Thyroid gland (tissue), 4 donors: ENCODE measurements around the gene SMURF2. TPM values are rescaled to one million over a fixed set of nuclear protein-coding genes. Genes with fewer than 3 reads are reported as not detected.

Source experiments
- DNase-seq, 2 donors: peaks; one replicate each; pipeline ENCODE4 v3.0.0-alpha.2; 2019
- H3K27ac ChIP-seq, 3 donors: fragments of 200-600 bp; sonication (generic); 1 replicate in 2 of 3; 2 replicates in 1 of 3; pipeline ENCODE4 v1.5.1; 2016 to 2019; ENCODE audit warnings: mild to moderate bottlenecking in 1 of 3, moderate library complexity in 1 of 3
- H3K27me3 ChIP-seq: fragments of 200-600 bp; sonication (generic); one replicate; pipeline ENCODE4 v1.5.1; 2019
- H3K36me3 ChIP-seq, 2 donors: fragments of 200-600 bp; sonication (generic); one replicate each; pipeline ENCODE4 v1.5.1; 2016 to 2019
- H3K4me1 ChIP-seq, 2 donors: fragments of 200-600 bp; sonication (generic); one replicate each; pipeline ENCODE4 v1.5.1; 2017 to 2019
- H3K4me3 ChIP-seq, 3 donors: fragments of 200-600 bp; sonication (generic); replicated peaks in 1 of 3; 1 replicate in 2 of 3; 2 replicates in 1 of 3; pipeline ENCODE4 v1.5.1; 2016; ENCODE audit warnings: mild to moderate bottlenecking in 1 of 3
- H3K9me3 ChIP-seq: fragments of 200-600 bp; sonication (generic); one replicate; pipeline ENCODE4 v1.5.1; 2017
- CTCF ChIP-seq, 6 experiments: fragments of 200-600 bp in 3 of 6; fragments of 450-650 bp in 3 of 6; sonication (generic) in 3 of 6; IDR thresholded peaks; one replicate each; pipeline ENCODE4 v1.5.1; 2016 to 2019; ENCODE audit warnings: antibody characterized with exemption in 6 of 6, mild to moderate bottlenecking in 2 of 6, inconsistent platforms in 1 of 6, moderate library complexity in 1 of 6
- POLR2A ChIP-seq, 2 donors: fragments of 450-650 bp; IDR thresholded peaks; one replicate each; pipeline ENCODE4 v1.6.1; 2017; ENCODE audit warnings: antibody characterized with exemption in 2 of 2, mild to moderate bottlenecking in 2 of 2, moderate library complexity in 1 of 2
- WGBS, 2 donors: methylation state at CpG; one replicate each; pipeline ENCODE4 v1.1.5; 2017; 5-methylcytosine and 5-hydroxymethylcytosine counted together
- intact Hi-C: fragments of 100-400 bp; cut with DNase I; formaldehyde crosslinking; loops from one replicate; pipeline ENCODE4 v1.15.1; 2023
- microRNA-seq: library from miRNA; unstranded; fragments of <30 nt; microRNA quantifications from one replicate; pipeline ENCODE4, GENCODE V29; 2016
- small RNA-seq: library from RNA; depleted of rRNA; stranded (forward); fragments of <200 nt; gene quantifications from one replicate; pipeline ENCODE3, GENCODE V24; 2016
- total RNA-seq, 4 donors: library from RNA; depleted of rRNA; stranded (reverse); fragments of >200 nt; gene quantifications; one replicate each; pipeline ENCODE4 v1.2.3, GENCODE V29; 2016

SMURF2 gene
- total RNA-seq, 4 donors from 2014 or later: 26.3 to 39.0 (median 29.6) TPM

DNA sequence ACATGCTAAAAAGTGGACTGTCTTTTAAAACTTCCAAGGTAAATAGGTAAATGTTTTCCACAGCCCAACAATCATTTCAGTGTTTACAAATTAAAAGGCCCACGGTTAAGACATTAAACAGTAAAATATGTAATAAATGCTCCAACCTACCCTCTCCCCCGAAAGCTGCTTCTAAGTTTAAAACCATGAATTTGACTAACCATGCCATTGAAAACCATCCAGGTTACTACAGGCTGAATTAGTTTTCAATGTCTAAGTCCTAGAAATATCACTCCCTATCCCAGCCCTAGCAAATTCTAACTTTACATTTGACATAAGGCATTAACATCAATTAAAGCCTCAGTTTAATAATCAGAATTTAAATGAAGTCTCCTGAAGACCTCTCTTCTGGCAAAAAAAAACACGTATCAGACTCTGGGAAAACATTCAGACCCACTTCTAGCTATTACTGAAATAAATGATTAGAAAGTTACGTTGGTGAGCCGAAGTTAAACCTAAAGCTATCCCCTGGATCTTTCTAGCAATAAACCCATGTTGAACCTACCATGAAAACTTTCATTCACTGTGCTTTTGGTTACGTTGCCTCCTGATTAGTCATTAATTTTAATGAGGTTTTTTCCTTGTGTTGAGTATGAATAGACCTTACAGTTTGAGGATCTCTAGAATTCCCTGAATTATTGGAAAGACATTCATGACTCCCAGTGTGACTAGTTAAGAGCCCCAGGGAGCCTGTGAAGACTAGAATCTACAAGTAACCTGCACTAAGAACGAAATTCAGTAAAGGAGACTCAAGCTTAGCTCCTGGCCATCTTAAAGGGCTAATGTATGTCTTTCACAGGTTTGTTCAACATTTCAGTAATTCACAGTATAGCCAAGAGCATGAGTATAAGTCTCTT lies 163.6 kb downstream of the SMURF2 start:
- 77 to 78% methylated on average over 7 of the region's 7 CpGs for WGBS, 2 donors
- H3K4me1 ChIP-seq: peaks cover 10 to 55% of the 10 kb centered on the region in 2 donors
- H3K9me3 ChIP-seq: no peaks in the 10 kb centered on the region
- no peak for DNase-seq
- peaks cover 53 to 59% of the 10 kb centered on the region in 2 donors for H3K36me3 ChIP-seq
- no peaks in the 10 kb centered on the region for H3K27me3 ChIP-seq
- no peak overlapping the region for H3K27ac ChIP-seq
- no peak overlapping the region for H3K4me3 ChIP-seq
- intact Hi-C loops: loop anchor here (10.0 kb wide), 1 partner anchor 194 kb away; no protein-coding TSS in a partner anchor
- no peak for TF ChIP-seq POLR2A (IDR thresholded peaks at IDR 0.05)
- no peak for TF ChIP-seq CTCF (IDR thresholded peaks at IDR 0.05)

GRCh38 chr17:64497565-64498035 lies 164.5 kb downstream of the SMURF2 start:
- DNase-seq: no peak
- 61 to 70% methylated on average over 4 of the region's 4 CpGs for WGBS, 2 donors
- TF ChIP-seq POLR2A (IDR thresholded peaks at IDR 0.05) (no peak), CTCF (IDR thresholded peaks at IDR 0.05) (no peak)
- peak overlapping the region in 2 of 3 donors; percentile 41 to 56 for H3K4me3 ChIP-seq
- H3K27ac ChIP-seq: peak overlapping the region in 2 of 3 donors; percentile 26 to 76
- H3K9me3 ChIP-seq: no peaks in the 10 kb centered on the region
- peaks cover 10 to 46% of the 10 kb centered on the region in 2 donors for H3K4me1 ChIP-seq
- intact Hi-C loops: loop anchor here (10.0 kb wide), 1 partner anchor 193 kb away; no protein-coding TSS in a partner anchor
- H3K36me3 ChIP-seq: peaks cover 48 to 54% of the 10 kb centered on the region in 2 donors
- no peaks in the 10 kb centered on the region for H3K27me3 ChIP-seq

- Histone ChIP-seq H3K27ac (peak within 1 kb of the TSS in 2 of 3 donors; percentile 26 to 76), H3K4me3 (peak within 1 kb of the TSS; percentile 41 to 56 (median 50)), H3K4me1 (peaks cover 10 to 40% of the 10 kb centered on the region in 2 donors), H3K27me3 (no peaks in the 10 kb centered on the region), H3K36me3 (peaks cover 48 to 50% of the 10 kb centered on the region in 2 donors), H3K9me3 (no peaks in the 10 kb centered on the region)
- 1 to 2% methylated on average over 23 to 50 of the region's 50 CpGs for WGBS, 2 donors
- intact Hi-C loops: loop anchor here (10.0 kb wide), 1 partner anchor 192 kb away; no protein-coding TSS in a partner anchor
- peak in 1 of 2 donors; percentile 56 for TF ChIP-seq POLR2A (IDR thresholded peaks at IDR 0.05)
- TF ChIP-seq CTCF (IDR thresholded peaks at IDR 0.05): peak in 4 of 6 experiments; percentile 31 to 43 (median 34)
- peak; percentile 93 for DNase-seq
Measured at GRCh38 chr17:64496786-64497564, 165.1 kb downstream of the SMURF2 start, which contains the start of gene POLG2. Gene POLG2 (minus strand): TSS chr17:64497054. CDS start chr17:64496968, 86 bp downstream.

DNA sequence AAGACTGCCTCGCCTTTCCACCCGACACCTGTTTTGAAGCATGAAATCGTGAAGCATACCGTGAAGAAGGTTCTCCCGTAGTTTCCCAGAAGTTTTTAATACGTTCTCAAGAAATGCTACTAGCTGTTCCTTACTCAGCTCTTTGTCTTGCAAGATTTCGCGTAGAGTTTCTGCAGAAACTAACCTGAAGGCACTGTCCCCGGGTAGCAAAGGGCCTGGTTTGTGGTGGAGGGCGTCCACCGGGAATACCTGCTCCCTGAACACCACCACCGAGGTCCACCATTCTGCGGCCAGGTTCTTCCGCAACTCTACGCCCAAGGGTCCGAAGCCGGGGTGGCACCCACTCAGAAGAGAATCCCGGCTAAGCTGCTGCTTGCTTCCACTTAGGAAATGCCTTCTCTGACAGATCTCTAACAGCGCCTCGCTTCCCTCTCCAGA lies 165.7 kb downstream of the SMURF2 start:
- peaks cover 46% of the 10 kb centered on the region in 2 donors for H3K36me3 ChIP-seq
- DNase-seq: no peak
- H3K27me3 ChIP-seq: no peaks in the 10 kb centered on the region
- intact Hi-C loops: loop anchor here (10.0 kb wide), 1 partner anchor 192 kb away; no protein-coding TSS in a partner anchor
- no peaks in the 10 kb centered on the region for H3K9me3 ChIP-seq
- no peak for TF ChIP-seq CTCF (IDR thresholded peaks at IDR 0.05)
- 1 to 4% methylated on average over 18 to 20 of the region's 20 CpGs for WGBS, 2 donors
- peak overlapping the region in 2 of 3 donors; percentile 26 to 76 for H3K27ac ChIP-seq
- peak overlapping the region; percentile 41 to 56 (median 50) for H3K4me3 ChIP-seq
- peaks cover 10 to 35% of the 10 kb centered on the region in 2 donors for H3K4me1 ChIP-seq

Small RNA genes within 50 kb of the gene (microRNA-seq; reads per million reads assigned to microRNA genes)
- gene MIR3064 (7.7 reads per million, percentile 21 among the genes with 10 or more reads in this experiment), gene MIR5047 (not detected)

Small RNA genes within 50 kb of the gene (small RNA-seq; reads per million reads assigned to genes)
- not detected for gene AC009994.1

Other genes with a start within 250 kb of the SMURF2 start
- gene MILR1, start 213.2 kb downstream of the SMURF2 start, total RNA-seq: 10 to 100 TPM in 1 of 4 donors, 1 to 10 TPM in 2, not detected in 1; 2.3 to 14.6 (median 6.8) TPM
- 10 to 100 TPM; 10.6 to 15.0 (median 13.1) TPM for gene POLG2, start 165.3 kb downstream of the SMURF2 start, total RNA-seq
- gene DDX5, start 156.0 kb downstream of the SMURF2 start, total RNA-seq: 1,000 to 10,000 TPM in 3 of 4 donors, 100 to 1,000 TPM in 1; 895 to 1,792 (median 1,570) TPM
- 10 to 100 TPM; 62.6 to 91.3 (median 75.8) TPM for gene CEP95, start 155.3 kb downstream of the SMURF2 start, total RNA-seq